ENCODE measurements around the gene SIAH2.

- TF ChIP-seq POLR2A (IDR thresholded peaks at IDR 0.05; ENCODE audit: low read depth, low read length) = no peak; the same call in 1 of the 2 replicates
- no peak for TF ChIP-seq TAF1 (IDR thresholded peaks at IDR 0.05; ENCODE audit: low read depth, low read length)
- no peak; the same call in 1 of the 2 replicates for TF ChIP-seq POLR2AphosphoS5 (IDR thresholded peaks at IDR 0.05; ENCODE audit: low read depth, low read length)
- TF ChIP-seq SPI1 (IDR thresholded peaks at IDR 0.05; ENCODE audit: low read depth, low read length) = no peak
- TF ChIP-seq POU2F2 (IDR thresholded peaks at IDR 0.05; ENCODE audit: low read depth, low read length) = no peak
Measured at GRCh38 chr3:150703299-150703755, 59.6 kb downstream of the SIAH2 start.
